KMS-11 (cell line): ENCODE data around the gene SV2C.

Source experiments
- H2AFZ ChIP-seq: fragments of 200-600 bp; sonication (generic); 2 replicates; pipeline ENCODE4 v1.6.1; 2016; ENCODE audit warnings: antibody characterized with exemption, mixed run types, low read depth
- H3K27ac ChIP-seq: fragments of 200-600 bp; sonication (generic); 2 replicates; pipeline ENCODE4 v1.6.1; 2016; ENCODE audit warnings: mild to moderate bottlenecking, mixed run types
- H3K27me3 ChIP-seq: fragments of 200-600 bp; sonication (generic); 2 replicates; pipeline ENCODE4 v1.6.1; 2017; ENCODE audit warnings: mild to moderate bottlenecking, low read depth, mixed run types, moderate library complexity; ENCODE audit not compliant: insufficient read depth
- H3K36me3 ChIP-seq: fragments of 200-600 bp; sonication (generic); 2 replicates; pipeline ENCODE4 v1.6.1; 2017; ENCODE audit warnings: mild to moderate bottlenecking, mixed run types; ENCODE audit not compliant: insufficient read depth
- H3K4me1 ChIP-seq: fragments of 200-600 bp; sonication (generic); 2 replicates; pipeline ENCODE4 v1.6.1; 2016; ENCODE audit warnings: mild to moderate bottlenecking, low read depth, mixed run types; ENCODE audit not compliant: poor library complexity, severe bottlenecking
- H3K4me2 ChIP-seq: fragments of 200-600 bp; sonication (generic); 2 replicates; pipeline ENCODE4 v1.7.0; 2016; ENCODE audit warnings: mild to moderate bottlenecking, mixed run types
- H3K4me3 ChIP-seq: fragments of 200-600 bp; sonication (generic); IDR thresholded peaks from 2 replicates; pipeline ENCODE4 v1.6.1; 2017; ENCODE audit warnings: low read depth, low read length, mixed read lengths; ENCODE audit not compliant: insufficient read depth
- H3K79me2 ChIP-seq: fragments of 200-600 bp; sonication (generic); 2 replicates; pipeline ENCODE4 v1.6.1; 2016; ENCODE audit warnings: low read depth, mixed run types; ENCODE audit not compliant: insufficient read depth
- H3K9ac ChIP-seq: fragments of 200-600 bp; sonication (generic); 2 replicates; pipeline ENCODE4 v1.6.1; 2016; ENCODE audit warnings: mild to moderate bottlenecking, mixed run types
- H4K20me1 ChIP-seq: fragments of 200-600 bp; sonication (generic); 2 replicates; pipeline ENCODE4 v1.6.1; 2016; ENCODE audit warnings: mild to moderate bottlenecking, mixed run types; ENCODE audit not compliant: insufficient read depth
- CTCF ChIP-seq: fragments of 200-600 bp; sonication (generic); conservative IDR thresholded peaks from 2 replicates; pipeline ENCODE4 v1.6.1; 2017; ENCODE audit warnings: low read depth, mild to moderate bottlenecking, antibody characterized with exemption, low read length, moderate library complexity, mixed read lengths

The SV2C gene

GRCh38 chr5:76329346-76329745, 246.2 kb downstream of the SV2C start:
- Histone ChIP-seq H3K27me3 (no peaks in the 10 kb centered on the region), H3K9ac (no peak overlapping the region), H3K4me1 (peaks cover 99% of the 10 kb centered on the region), H3K36me3 (no peaks in the 10 kb centered on the region), H3K27ac (peak overlapping the region; percentile 28; the same call in 1 of the 2 replicates), H3K4me3 (no peak overlapping the region), H4K20me1 (no peaks in the 10 kb centered on the region), H2AFZ (no peak overlapping the region), H3K4me2 (peak overlapping the region; percentile 53; the same call in 1 of the 2 replicates), H3K79me2 (no peaks in the 10 kb centered on the region)
- TF ChIP-seq CTCF: no peak

GRCh38 chr5:76331126-76331525, 247.9 kb downstream of the SV2C start:
- H4K20me1 ChIP-seq: no peaks in the 10 kb centered on the region
- peak overlapping the region; percentile 88 for H3K27ac ChIP-seq
- peaks cover 91% of the 10 kb centered on the region for H3K4me1 ChIP-seq
- H3K4me3 ChIP-seq: no peak overlapping the region
- peak overlapping the region; percentile 36; the same call in 1 of the 2 replicates for H2AFZ ChIP-seq
- peak overlapping the region; percentile 52 for H3K9ac ChIP-seq
- H3K36me3 ChIP-seq: no peaks in the 10 kb centered on the region
- H3K79me2 ChIP-seq: no peaks in the 10 kb centered on the region
- peak overlapping the region; percentile 84 for H3K4me2 ChIP-seq
- no peaks in the 10 kb centered on the region for H3K27me3 ChIP-seq
- no peak for TF ChIP-seq CTCF

- H3K4me2 ChIP-seq: peak overlapping the region; percentile 84
- H3K9ac ChIP-seq: peak overlapping the region; percentile 52
- no peaks in the 10 kb centered on the region for H3K27me3 ChIP-seq
- H4K20me1 ChIP-seq: no peaks in the 10 kb centered on the region
- peak overlapping the region; percentile 36; the same call in 1 of the 2 replicates for H2AFZ ChIP-seq
- no peak for TF ChIP-seq CTCF
- H3K4me3 ChIP-seq: no peak overlapping the region
- peak overlapping the region; percentile 88 for H3K27ac ChIP-seq
- H3K4me1 ChIP-seq: peaks cover 87% of the 10 kb centered on the region
- no peaks in the 10 kb centered on the region for H3K36me3 ChIP-seq
- no peaks in the 10 kb centered on the region for H3K79me2 ChIP-seq
Observed at GRCh38 chr5:76332102-76332501, 248.9 kb downstream of the SV2C start.

GRCh38 chr5:76332611-76333205, 249.5 kb downstream of the SV2C start:
- Histone ChIP-seq H3K9ac (peak overlapping the region; percentile 52; the same call in 1 of the 2 replicates), H3K27me3 (no peaks in the 10 kb centered on the region), H2AFZ (peak overlapping the region; percentile 36; the same call in 1 of the 2 replicates), H4K20me1 (no peaks in the 10 kb centered on the region), H3K4me1 (peaks cover 87% of the 10 kb centered on the region), H3K36me3 (no peaks in the 10 kb centered on the region), H3K27ac (peak overlapping the region; percentile 88), H3K79me2 (no peaks in the 10 kb centered on the region), H3K4me3 (no peak overlapping the region), H3K4me2 (peak overlapping the region; percentile 84)
- no peak; the same call in 1 of the 2 replicates for TF ChIP-seq CTCF
